Breast epithelium (tissue), 4 donors: Measurements from ENCODE around the gene CDK5R1. TPM values are rescaled to one million over a fixed set of nuclear protein-coding genes. Genes with fewer than 3 reads are reported as not detected.

Source experiments
- DNase-seq, 2 donors: peaks; one replicate each; pipeline ENCODE4 v3.0.0-alpha.2; 2019; ENCODE audit warnings: low spot score in 2 of 2
- H3K27ac ChIP-seq, 2 donors: fragments of 200-600 bp; sonication (generic) in 1 of 2; one replicate each; pipeline ENCODE4 v1.5.1; 2016 to 2019; ENCODE audit warnings: mild to moderate bottlenecking in 1 of 2
- H3K27me3 ChIP-seq, 2 donors: fragments of 200-600 bp; sonication (generic) in 1 of 2; one replicate each; pipeline versions ENCODE4 v1.5.1 to v1.6.0; 2017 to 2019; ENCODE audit warnings: control low read depth in 1 of 2, mild to moderate bottlenecking in 1 of 2
- H3K36me3 ChIP-seq: fragments of 200-600 bp; one replicate; pipeline ENCODE4 v1.5.1; 2019
- H3K4me1 ChIP-seq, 2 donors: fragments of 200-600 bp; sonication (generic); one replicate each; pipeline ENCODE4 v1.5.1; 2016 to 2019; ENCODE audit warnings: control low read depth in 1 of 2
- H3K4me3 ChIP-seq, 3 donors: fragments of 200-600 bp; sonication (generic); 1 replicate in 2 of 3; 2 replicates in 1 of 3; pipeline ENCODE4 v1.5.1; 2016 to 2019; ENCODE audit warnings: mild to moderate bottlenecking in 3 of 3, moderate library complexity in 2 of 3
- H3K9me3 ChIP-seq, 2 donors: fragments of 200-600 bp; sonication (generic) in 1 of 2; one replicate each; pipeline ENCODE4 v1.5.1; 2016 to 2019; ENCODE audit warnings: control low read depth in 1 of 2
- CTCF ChIP-seq, 3 donors: fragments of 450-650 bp; IDR thresholded peaks; one replicate each; pipeline ENCODE4 v1.5.1; 2016 to 2017; ENCODE audit warnings: antibody characterized with exemption in 3 of 3, mild to moderate bottlenecking in 3 of 3, moderate library complexity in 3 of 3
- POLR2A ChIP-seq: fragments of 450-650 bp; IDR thresholded peaks from one replicate; pipeline ENCODE4 v1.6.1; 2016; ENCODE audit warnings: antibody characterized with exemption, mild to moderate bottlenecking, moderate library complexity
- POLR2AphosphoS5 ChIP-seq, 3 donors: sonication (generic); formaldehyde crosslinking; IDR thresholded peaks; one replicate each; pipeline ENCODE4 v1.6.1; 2017; ENCODE audit warnings: antibody characterized with exemption in 3 of 3
- intact Hi-C: fragments of 100-400 bp; cut with DNase I; formaldehyde crosslinking; loops from one replicate; pipeline ENCODE4 v1.15.1; 2023; ENCODE audit warnings: low total_unique reads
- total RNA-seq, 3 donors: library from RNA; depleted of rRNA; stranded (reverse); fragments of >200 nt; gene quantifications; one replicate each; pipeline ENCODE4 v1.1.0, GENCODE V29; 2016

CDK5R1 gene
- total RNA-seq: under 1 TPM; 0.66 to 0.88 (median 0.80) TPM

GRCh38 chr17:32486701-32487472 is at the start of gene CDK5R1:
Gene CDK5R1 (plus strand): TSS chr17:32486993. CDS start chr17:32487621, 628 bp downstream.
- Histone ChIP-seq H3K27ac (peak within 1 kb of the TSS in 1 of 2 donors; percentile 82), H3K4me3 (peak within 1 kb of the TSS; percentile 49 to 92 (median 63)), H3K4me1 (peaks cover 0 to 10% of the 10 kb centered on the region in 2 donors), H3K27me3 (no peaks in the 10 kb centered on the region), H3K9me3 (no peaks in the 10 kb centered on the region), H3K36me3 (no peaks in the 10 kb centered on the region)
- intact Hi-C loops: no loop called here
- TF ChIP-seq POLR2A (no peak), CTCF (IDR thresholded peaks at IDR 0.05) (no peak), POLR2AphosphoS5 (IDR thresholded peaks at IDR 0.05) (no peak)
- no peak for DNase-seq

GRCh38 chr17:32440722-32441121 is 46.1 kb upstream of the CDK5R1 start:
- DNase-seq: no peak
- intact Hi-C loops: no loop called here
- H3K4me3 ChIP-seq: no peak overlapping the region
- H3K27me3 ChIP-seq: no peaks in the 10 kb centered on the region
- no peaks in the 10 kb centered on the region for H3K9me3 ChIP-seq
- H3K4me1 ChIP-seq: peaks cover 0 to 3% of the 10 kb centered on the region in 2 donors
- no peak overlapping the region for H3K27ac ChIP-seq
- no peaks in the 10 kb centered on the region for H3K36me3 ChIP-seq
- TF ChIP-seq POLR2AphosphoS5 (IDR thresholded peaks at IDR 0.05) (no peak), CTCF (IDR thresholded peaks at IDR 0.05) (no peak), POLR2A (no peak)

GRCh38 chr17:32441886-32442285 is 44.9 kb upstream of the CDK5R1 start:
- Histone ChIP-seq H3K4me3 (no peak overlapping the region), H3K27me3 (no peaks in the 10 kb centered on the region), H3K9me3 (no peaks in the 10 kb centered on the region), H3K4me1 (peaks cover 0 to 3% of the 10 kb centered on the region in 2 donors), H3K27ac (no peak overlapping the region), H3K36me3 (no peaks in the 10 kb centered on the region)
- intact Hi-C loops: no loop called here
- no peak for TF ChIP-seq CTCF (IDR thresholded peaks at IDR 0.05)
- TF ChIP-seq POLR2A: no peak
- TF ChIP-seq POLR2AphosphoS5 (IDR thresholded peaks at IDR 0.05): no peak
- no peak for DNase-seq

- no peak for DNase-seq
- no peaks in the 10 kb centered on the region for H3K36me3 ChIP-seq
- no peaks in the 10 kb centered on the region for H3K9me3 ChIP-seq
- peak overlapping the region; percentile 98 to 99 (median 99) for H3K4me3 ChIP-seq
- no peaks in the 10 kb centered on the region for H3K27me3 ChIP-seq
- no peak for TF ChIP-seq POLR2AphosphoS5 (IDR thresholded peaks at IDR 0.05)
- no peak for TF ChIP-seq POLR2A
- TF ChIP-seq CTCF (IDR thresholded peaks at IDR 0.05): peak in 1 of 3 donors; percentile 18
- H3K4me1 ChIP-seq: peaks cover 0 to 3% of the 10 kb centered on the region in 2 donors
- intact Hi-C loops: no loop called here
- peak overlapping the region in 1 of 2 donors; percentile 89 for H3K27ac ChIP-seq
Measured at GRCh38 chr17:32443827-32444300, 42.9 kb upstream of the CDK5R1 start.
